Measurements from ENCODE around the gene MAGI1. TPM values are rescaled to one million over a fixed set of nuclear protein-coding genes. Genes with fewer than 3 reads are reported as not detected.

The MAGI1 gene
- total RNA-seq, 4 donors from 2014 or later, result 42.4 to 71.6 (median 50.2) TPM

GRCh38 chr3:65578861-65579260 is 459.9 kb downstream of the MAGI1 start:
- no peak for TF ChIP-seq POLR2A (IDR thresholded peaks at IDR 0.05)
- no peak for TF ChIP-seq CTCF (IDR thresholded peaks at IDR 0.05)
- intact Hi-C loops (cut with DNase I; ENCODE audit: low total_unique reads), result no loop called here
- DNase-seq (ENCODE audit: low spot score in 2 of 2), result no peak
- 79 to 80% methylated on average over 5 of the region's 5 CpGs for WGBS, 2 donors
- H3K4me3 ChIP-seq (ENCODE audit: low read depth, poor library complexity, severe bottlenecking), result no peak overlapping the region

- intact Hi-C loops (cut with DNase I; ENCODE audit: low total_unique reads), result no loop called here
- no peak for DNase-seq (ENCODE audit: low spot score in 2 of 2)
- no peak overlapping the region for H3K4me3 ChIP-seq (ENCODE audit: low read depth, poor library complexity, severe bottlenecking)
- no peak for TF ChIP-seq POLR2A (IDR thresholded peaks at IDR 0.05)
- TF ChIP-seq CTCF (IDR thresholded peaks at IDR 0.05), result no peak
- WGBS, 2 donors, result 69 to 73% methylated on average over 8 of the region's 8 CpGs
Observed at GRCh38 chr3:65577843-65578430, 460.8 kb downstream of the MAGI1 start.

GRCh38 chr3:65576966-65577365 is 461.8 kb downstream of the MAGI1 start:
- H3K4me3 ChIP-seq (ENCODE audit: low read depth, poor library complexity, severe bottlenecking), result no peak overlapping the region
- intact Hi-C loops (cut with DNase I; ENCODE audit: low total_unique reads), result no loop called here
- 37 to 51% methylated on average over 2 of the region's 2 CpGs for WGBS, 2 donors
- DNase-seq (ENCODE audit: low spot score in 2 of 2), result no peak
- TF ChIP-seq CTCF (IDR thresholded peaks at IDR 0.05), result no peak
- no peak for TF ChIP-seq POLR2A (IDR thresholded peaks at IDR 0.05)

GRCh38 chr3:65576228-65576627 is 462.5 kb downstream of the MAGI1 start:
- intact Hi-C loops (cut with DNase I; ENCODE audit: low total_unique reads), result no loop called here
- DNase-seq (ENCODE audit: low spot score in 2 of 2), result no peak
- no peak overlapping the region for H3K4me3 ChIP-seq (ENCODE audit: low read depth, poor library complexity, severe bottlenecking)
- TF ChIP-seq CTCF (IDR thresholded peaks at IDR 0.05) (no peak), POLR2A (IDR thresholded peaks at IDR 0.05) (no peak)
- WGBS, 2 donors, result 89 to 90% methylated on average over 6 of the region's 6 CpGs

GRCh38 chr3:65575376-65575840 is 463.3 kb downstream of the MAGI1 start:
- intact Hi-C loops (cut with DNase I; ENCODE audit: low total_unique reads), result no loop called here

More at GRCh38 chr3:65575376-65575840, 463.3 kb downstream of the MAGI1 start:
- DNase-seq (ENCODE audit: low spot score in 2 of 2), result no peak
- no peak overlapping the region for H3K4me3 ChIP-seq (ENCODE audit: low read depth, poor library complexity, severe bottlenecking)
- 66 to 86% methylated on average over 1 of the region's 1 CpG for WGBS, 2 donors
- TF ChIP-seq CTCF (IDR thresholded peaks at IDR 0.05) (no peak), POLR2A (IDR thresholded peaks at IDR 0.05) (no peak)

All from lower leg skin (tissue), 4 donors.